Measurements from ENCODE around the gene MRE11.
"Not testable (repeated sequence)": the region's sequence is repeated elsewhere in the genome, so short reads cannot be mapped to it uniquely, and the experiment has no call there.

GRCh38 chr11:94506513-94506912, 12.9 kb upstream of the MRE11 start:
- not testable (repeated sequence) for TF ChIP-seq MAX (IDR thresholded peaks at IDR 0.05; ENCODE audit: low read depth); RCOR1 (IDR thresholded peaks at IDR 0.05; ENCODE audit: low read length); CTCF (IDR thresholded peaks at IDR 0.05); USF1 (IDR thresholded peaks at IDR 0.05; ENCODE audit: borderline replicate concordance, low read depth); NFIC (IDR thresholded peaks at IDR 0.05; ENCODE audit: borderline replicate concordance); JUND (IDR thresholded peaks at IDR 0.05)
